Right kidney (tissue), 1 donor: Measurements from ENCODE around the gene TMEM145.

ENCODE experiments used
- DNase-seq: peaks from one replicate; pipeline ENCODE4 v3.0.0-alpha.2; 2016

The TMEM145 gene

GRCh38 chr19:42361545-42361910, 48.4 kb downstream of the TMEM145 start:
- DNase-seq = no peak

DNA sequence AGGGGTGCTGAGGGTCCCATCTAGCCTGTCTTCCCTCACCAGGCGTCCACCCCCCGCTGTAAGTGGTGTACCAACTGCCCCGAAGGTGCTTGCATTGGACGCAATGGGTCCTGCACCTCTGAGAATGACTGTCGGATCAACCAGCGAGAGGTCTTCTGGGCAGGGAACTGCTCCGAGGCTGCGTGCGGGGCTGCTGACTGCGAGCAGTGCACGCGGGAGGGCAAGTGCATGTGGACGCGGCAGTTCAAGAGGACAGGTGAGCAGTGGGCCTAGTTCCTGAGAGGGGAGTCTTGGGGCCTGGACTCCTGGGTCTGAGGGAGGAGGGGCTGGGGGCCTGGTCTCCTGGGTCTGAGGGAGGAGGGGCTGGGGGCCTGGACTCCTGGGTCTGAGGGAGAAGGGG, 49.2 kb downstream of the TMEM145 start:
- DNase-seq = no peak

- DNase-seq = no peak
These were observed 49.9 kb downstream of the TMEM145 start for GRCh38 chr19:42362891-42363440.

DNA sequence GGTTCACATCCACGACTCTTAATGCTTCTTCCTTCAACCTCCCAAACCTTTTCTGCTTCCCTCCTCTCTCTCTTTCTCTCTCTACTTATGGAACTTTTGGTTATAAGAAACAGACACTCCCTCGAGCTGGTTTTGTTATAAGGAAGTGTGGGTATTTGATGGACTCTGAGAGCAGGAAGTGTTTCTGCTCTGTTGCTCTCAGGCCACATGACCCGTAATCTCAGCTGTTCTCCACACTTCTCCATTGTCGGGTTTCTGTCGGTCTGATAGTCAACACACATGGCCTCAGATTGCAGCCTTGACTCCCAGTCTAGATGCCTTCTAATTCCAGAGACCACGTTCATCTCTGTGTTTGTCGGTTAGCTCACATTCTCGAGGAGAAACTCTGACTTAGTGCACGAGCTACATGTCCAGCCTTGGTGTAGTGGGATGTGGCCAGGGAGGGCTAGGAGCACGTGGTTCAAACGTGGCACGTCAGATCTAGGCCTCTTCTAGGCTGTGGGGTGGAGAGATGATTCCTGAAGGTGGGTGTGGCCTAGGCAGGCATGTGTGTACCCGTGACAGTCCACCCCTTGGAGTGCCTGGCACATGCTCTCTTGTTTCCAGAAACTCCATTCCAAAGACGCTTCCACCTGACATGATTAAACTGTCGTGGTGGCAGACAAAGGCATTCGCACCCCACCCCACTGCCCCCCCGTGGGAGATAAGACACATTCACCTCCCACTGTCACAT, 50.7 kb downstream of the TMEM145 start:
- DNase-seq = no peak

- DNase-seq = no peak
These were observed 53.6 kb downstream of the TMEM145 start for GRCh38 chr19:42366673-42367072.

DNA sequence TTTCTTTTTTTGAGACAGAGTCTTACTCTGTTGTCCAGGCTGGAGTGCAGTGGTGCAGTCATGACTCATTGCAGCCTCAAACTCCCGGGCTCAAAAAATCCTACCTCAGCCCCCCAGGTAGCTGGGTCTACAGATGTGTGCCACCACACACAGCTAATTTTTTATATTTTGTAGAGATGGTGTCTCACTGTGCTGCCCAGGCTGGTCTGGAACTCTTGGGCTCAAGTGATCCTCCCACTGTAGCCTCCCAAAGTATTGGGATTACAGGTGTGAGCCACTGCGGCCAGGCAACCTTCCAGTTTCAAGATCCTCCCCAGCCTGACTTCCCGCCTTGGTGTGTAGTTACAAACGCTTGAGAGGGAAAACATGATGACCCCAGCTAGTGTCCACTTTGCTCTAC, 54.8 kb downstream of the TMEM145 start:
- DNase-seq = no peak

GRCh38 chr19:42368360-42368759, 55.3 kb downstream of the TMEM145 start:
- no peak for DNase-seq

GRCh38 chr19:42368765-42369164, 55.7 kb downstream of the TMEM145 start:
- no peak for DNase-seq

GRCh38 chr19:42369433-42370067, 56.4 kb downstream of the TMEM145 start:
- DNase-seq = no peak

GRCh38 chr19:42370068-42370520, 57.0 kb downstream of the TMEM145 start:
- no peak for DNase-seq

DNA sequence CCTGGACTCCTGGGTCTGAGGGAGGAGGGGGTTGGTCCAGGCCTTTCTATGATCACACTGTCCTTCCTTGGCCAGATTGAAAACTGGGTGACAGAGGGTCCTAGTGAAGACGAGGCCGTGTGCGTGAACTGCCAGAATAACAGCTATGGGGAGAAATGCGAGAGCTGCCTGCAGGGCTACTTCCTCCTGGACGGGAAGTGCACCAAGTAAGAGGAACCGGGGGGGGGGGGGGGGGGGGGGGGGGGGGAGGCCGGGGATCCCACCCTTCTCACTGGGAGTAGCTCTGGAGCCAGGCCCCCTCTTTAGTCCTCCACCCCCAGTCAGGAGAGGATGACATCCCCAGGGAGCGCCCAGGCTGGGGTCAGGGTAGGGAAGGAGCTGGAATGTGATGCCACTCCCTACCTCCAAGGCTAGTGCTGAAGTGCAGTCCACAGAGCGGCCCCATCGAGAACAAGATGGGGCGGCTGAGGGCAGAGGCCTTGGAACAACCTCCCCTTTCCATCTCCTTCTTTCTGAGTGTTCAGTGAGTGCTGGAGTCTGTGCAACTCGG, 57.6 kb downstream of the TMEM145 start:
- no peak for DNase-seq
